ENCODE results near the gene HEY2. TPM values are rescaled to one million over a fixed set of nuclear protein-coding genes. Genes with fewer than 3 reads are reported as not detected.
"Not testable (repeated sequence)": the region's sequence is repeated elsewhere in the genome, so short reads cannot be mapped to it uniquely, and the experiment has no call there.

The HEY2 gene
- total and polyA plus RNA-seq, 10 donors: 0.59 to 3.7 (median 1.6) TPM

DNA sequence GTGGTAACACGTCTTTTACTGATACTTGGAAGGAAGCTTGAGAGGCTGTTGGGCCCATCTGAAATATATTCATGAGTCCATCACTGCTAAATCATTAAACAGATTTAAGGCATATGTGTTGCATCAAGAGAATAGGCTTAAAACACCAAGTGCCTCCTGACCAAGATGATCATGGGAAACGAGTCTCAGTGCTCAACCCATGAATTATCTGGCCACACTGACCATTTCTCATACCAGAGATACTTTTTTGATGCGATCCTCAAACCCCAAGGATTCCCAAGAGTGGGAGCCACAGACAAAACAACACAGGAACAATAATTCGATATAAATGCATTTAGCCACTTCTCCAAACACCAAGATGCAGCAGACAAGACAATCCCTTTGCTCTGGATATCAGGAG, 17.2 kb downstream of the HEY2 start:
- H3K27ac ChIP-seq: no peak overlapping the region
- H3K4me1 ChIP-seq: peaks cover 0 to 5% (median 0%) of the 10 kb centered on the region in 6 donors
- TF ChIP-seq, protein P1, sequence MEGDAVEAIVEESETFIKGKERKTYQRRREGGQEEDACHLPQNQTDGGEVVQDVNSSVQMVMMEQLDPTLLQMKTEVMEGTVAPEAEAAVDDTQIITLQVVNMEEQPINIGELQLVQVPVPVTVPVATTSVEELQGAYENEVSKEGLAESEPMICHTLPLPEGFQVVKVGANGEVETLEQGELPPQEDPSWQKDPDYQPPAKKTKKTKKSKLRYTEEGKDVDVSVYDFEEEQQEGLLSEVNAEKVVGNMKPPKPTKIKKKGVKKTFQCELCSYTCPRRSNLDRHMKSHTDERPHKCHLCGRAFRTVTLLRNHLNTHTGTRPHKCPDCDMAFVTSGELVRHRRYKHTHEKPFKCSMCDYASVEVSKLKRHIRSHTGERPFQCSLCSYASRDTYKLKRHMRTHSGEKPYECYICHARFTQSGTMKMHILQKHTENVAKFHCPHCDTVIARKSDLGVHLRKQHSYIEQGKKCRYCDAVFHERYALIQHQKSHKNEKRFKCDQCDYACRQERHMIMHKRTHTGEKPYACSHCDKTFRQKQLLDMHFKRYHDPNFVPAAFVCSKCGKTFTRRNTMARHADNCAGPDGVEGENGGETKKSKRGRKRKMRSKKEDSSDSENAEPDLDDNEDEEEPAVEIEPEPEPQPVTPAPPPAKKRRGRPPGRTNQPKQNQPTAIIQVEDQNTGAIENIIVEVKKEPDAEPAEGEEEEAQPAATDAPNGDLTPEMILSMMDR (IDR thresholded peaks at IDR 0.05 in 8 of 11, conservative IDR thresholded peaks at IDR 0.05 in 3 of 11): no peak
- no peak for TF ChIP-seq POLR2AphosphoS5 (IDR thresholded peaks at IDR 0.05)
- no peak for TF ChIP-seq POLR2A (IDR thresholded peaks at IDR 0.05)
- H3K4me3 ChIP-seq: no peak overlapping the region
- intact Hi-C loops (cut with DNase I; ENCODE audit: low total_unique reads): loop anchor here (5.0 to 10.0 kb wide), 2 partner anchors 449 to 612 kb away; partner anchors contain the start of gene TPD52L1
- 54 to 79% (median 71%) methylated on average over 4 of the region's 4 CpGs for WGBS, 5 donors
- no peaks in the 10 kb centered on the region for H3K36me3 ChIP-seq
- no peak for DNase-seq
- H3K27me3 ChIP-seq (replicated peaks in 1 of 7): peaks cover 0 to 29% (median 2%) of the 10 kb centered on the region in 7 donors
- no peaks in the 10 kb centered on the region for H3K9me3 ChIP-seq

DNA sequence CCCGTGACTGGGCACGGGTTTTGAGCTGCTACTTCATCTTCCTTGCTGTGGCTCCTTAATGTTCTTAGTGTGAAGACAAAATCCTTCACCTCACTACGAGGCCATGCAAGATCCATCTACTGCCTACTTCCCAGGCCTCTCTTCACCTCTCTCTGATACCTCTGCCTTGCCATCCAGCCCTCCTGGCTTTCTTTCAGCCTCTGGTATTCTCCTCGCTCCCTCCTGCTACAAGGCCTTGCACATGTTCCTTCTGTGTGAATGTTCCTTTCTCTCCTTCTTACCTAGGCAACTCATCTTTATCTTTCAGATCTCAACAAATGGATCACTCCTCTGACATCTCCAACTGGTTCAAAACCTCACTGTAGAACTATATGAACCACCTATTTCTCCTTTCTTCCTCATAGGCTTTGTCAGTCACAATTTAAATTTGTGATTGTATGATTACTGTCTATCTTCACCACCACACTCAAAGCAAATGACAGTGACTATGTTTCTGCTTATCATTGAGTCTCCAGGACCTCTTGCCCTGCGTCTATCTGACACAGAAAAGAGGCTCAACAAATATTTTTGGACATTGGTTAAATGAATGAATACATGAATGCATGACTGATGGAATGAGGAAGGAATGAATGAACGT, 19.8 kb downstream of the HEY2 start:
- intact Hi-C loops (cut with DNase I; ENCODE audit: low total_unique reads): loop anchor here (5.0 to 10.0 kb wide), 2 partner anchors 452 to 614 kb away; partner anchors contain the start of gene TPD52L1
- no peak overlapping the region for H3K27ac ChIP-seq
- WGBS, 5 donors: 58 to 75% (median 66%) methylated on average over 6 of the region's 6 CpGs

GRCh38 chr6:125773387-125774341, 24.2 kb downstream of the HEY2 start:
- H3K36me3 ChIP-seq: no peaks in the 10 kb centered on the region
- H3K27me3 ChIP-seq (replicated peaks in 1 of 7): peaks cover 0 to under 1% (median 0%) of the 10 kb centered on the region in 7 donors
- no peaks in the 10 kb centered on the region for H3K9me3 ChIP-seq
- H3K4me3 ChIP-seq: no peak overlapping the region
- peaks cover 0 to 5% (median 0%) of the 10 kb centered on the region in 6 donors for H3K4me1 ChIP-seq
- intact Hi-C loops (cut with DNase I; ENCODE audit: low total_unique reads): no loop called here
- no peak for DNase-seq
- 81 to 91% (median 86%) methylated on average over 4 of the region's 4 CpGs for WGBS, 5 donors
- H3K27ac ChIP-seq: no peak overlapping the region
- TF ChIP-seq POLR2A (IDR thresholded peaks at IDR 0.05): no peak
- TF ChIP-seq, protein P1 (IDR thresholded peaks at IDR 0.05 in 8 of 11, conservative IDR thresholded peaks at IDR 0.05 in 3 of 11): no peak
- TF ChIP-seq POLR2AphosphoS5 (IDR thresholded peaks at IDR 0.05): no peak

More for the DNA sequence above, 19.8 kb downstream of the HEY2 start:
- TF ChIP-seq, protein P1 (IDR thresholded peaks at IDR 0.05 in 8 of 11, conservative IDR thresholded peaks at IDR 0.05 in 3 of 11): no peak
- TF ChIP-seq POLR2AphosphoS5 (IDR thresholded peaks at IDR 0.05): no peak
- no peak for TF ChIP-seq POLR2A (IDR thresholded peaks at IDR 0.05)
- Histone ChIP-seq H3K36me3 (no peaks in the 10 kb centered on the region), H3K27me3 (replicated peaks in 1 of 7) (peaks cover 0 to 20% (median 0%) of the 10 kb centered on the region in 7 donors), H3K4me1 (peaks cover 0 to 5% (median 0%) of the 10 kb centered on the region in 6 donors), H3K4me3 (no peak overlapping the region), H3K9me3 (no peaks in the 10 kb centered on the region)
- no peak for DNase-seq

DNA sequence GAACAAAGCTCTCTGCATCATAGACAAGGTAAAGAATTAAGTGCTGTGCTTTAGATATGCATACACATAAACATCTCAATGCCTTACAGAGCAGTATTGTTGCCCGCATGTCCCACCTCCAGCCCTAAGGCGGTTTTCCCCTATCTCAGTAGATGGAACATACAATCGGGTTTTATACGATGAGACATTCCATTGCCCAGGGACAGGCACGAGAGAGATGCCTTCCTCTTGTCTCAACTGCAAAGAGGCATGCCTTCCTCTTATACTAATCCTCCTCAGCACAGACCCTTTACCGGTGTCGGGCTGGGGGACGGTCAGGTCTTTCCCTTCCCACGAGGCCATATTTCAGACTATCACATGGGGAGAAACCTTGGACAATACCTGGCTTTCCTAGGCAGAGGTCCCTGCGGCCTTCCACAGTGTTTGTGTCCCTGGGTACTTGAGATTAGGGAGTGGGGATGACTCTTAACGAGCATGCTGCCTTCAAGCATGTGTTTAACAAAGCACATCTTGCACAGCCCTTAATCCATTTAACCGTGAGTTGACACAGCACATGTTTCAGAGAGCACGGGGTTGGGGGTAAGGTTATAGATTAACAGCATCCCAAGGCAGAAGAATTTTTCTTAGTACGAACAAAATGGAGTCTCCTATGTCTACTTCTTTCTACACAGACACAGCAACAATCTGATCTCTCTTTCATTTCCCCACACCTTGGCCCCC, 26.8 kb downstream of the HEY2 start:
- H3K27ac ChIP-seq; H3K27me3 ChIP-seq (replicated peaks in 1 of 7); DNase-seq; H3K9me3 ChIP-seq; intact Hi-C loops (cut with DNase I; ENCODE audit: low total_unique reads); H3K4me3 ChIP-seq; H3K36me3 ChIP-seq: not testable (repeated sequence)
- 77 to 88% (median 82%) methylated on average over 13 to 14 of the region's 14 CpGs for WGBS, 5 donors
- H3K4me1 ChIP-seq: peaks cover 0 to 14% (median 3%) of the 10 kb centered on the region in 6 donors
